GM10248 (cell line): Measurements from ENCODE around the gene FBXW9.
A peak's percentile ranks its signal among the peaks of the same experiment; 100 is the strongest.

Experiments
- CTCF ChIA-PET: fragments of 300-600 bp; sonication (Branson Sonifier 250); formaldehyde crosslinking; extraction: SDS; loops from one replicate; lab custom pipeline; 2021; ENCODE audit warnings: antibody characterized with exemption; lab: Yijun Ruan, JAX
- POLR2A ChIA-PET: fragments of 350-650 bp; sonication (Branson Sonifier 250); formaldehyde crosslinking; extraction: SDS; loops from one replicate; lab custom pipeline; 2020; ENCODE audit warnings: antibody characterized with exemption; lab: Yijun Ruan, JAX
- DNase-seq: peaks from one replicate; pipeline ENCODE4 v3.0.0; 2012; ENCODE audit errors: extremely low spot score
- TF ChIP-seq, protein P1 (sequence below): IDR thresholded peaks from 2 replicates; pipeline ENCODE4 v1.5.1; 2012; ENCODE audit warnings: mild to moderate bottlenecking, low read depth; ENCODE audit errors: extremely low read depth, missing control alignments, control extremely low read depth

FBXW9 gene

DNA sequence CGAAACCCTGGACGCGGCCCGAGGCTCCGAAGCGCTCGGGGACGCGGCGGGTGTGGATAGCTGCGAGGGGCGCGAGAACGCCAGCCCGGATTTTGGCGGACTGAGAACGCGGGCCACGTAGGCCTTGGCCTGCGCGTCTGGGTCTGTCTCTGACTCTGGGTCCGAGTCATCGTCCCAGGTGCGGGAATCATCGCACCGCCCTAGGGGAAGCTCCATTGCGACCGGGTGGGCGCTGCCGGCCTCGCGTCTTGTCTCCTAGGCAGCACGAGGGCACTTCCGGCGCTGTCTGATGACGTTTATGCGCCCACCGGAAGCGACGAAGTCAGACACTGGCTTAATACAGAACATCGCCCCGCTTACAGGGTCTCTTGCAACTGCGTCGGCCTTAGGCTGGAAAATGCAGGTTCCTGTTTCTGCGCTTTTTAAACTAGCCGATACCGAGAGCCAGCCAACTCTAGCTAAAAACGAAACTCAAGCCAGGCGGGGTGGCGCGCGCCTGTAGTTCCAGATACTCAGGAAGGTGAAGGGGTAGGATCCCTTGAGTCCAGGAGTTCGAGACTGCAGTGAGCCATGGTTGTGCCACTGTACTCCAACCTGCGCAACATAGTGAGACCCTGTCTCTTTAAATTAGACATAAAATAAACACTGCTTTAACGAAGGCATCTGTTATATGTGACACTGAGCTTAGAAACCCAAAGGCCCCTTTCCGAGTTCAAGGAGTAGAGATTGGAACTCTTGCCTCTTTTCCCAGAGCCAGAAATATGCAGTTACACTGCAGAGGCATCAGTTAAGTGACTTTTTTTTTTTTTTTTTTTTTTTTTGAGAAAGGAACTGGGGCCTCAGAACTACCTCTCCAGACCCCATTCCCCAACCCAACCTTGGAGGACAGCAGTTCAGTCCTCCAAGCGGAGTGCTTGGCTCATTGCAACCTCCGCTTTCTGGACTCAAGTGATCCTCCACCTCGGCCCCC lies at the start of gene FBXW9:
Gene FBXW9 (minus strand): TSS at position 266 of the 970 bp plus-strand sequence. CDS start 50 bp downstream, at position 216.
- POLR2A ChIA-PET: interaction anchor here (0.8 to 1.8 kb wide), 2 partner anchors 11 to 83 kb away, joined by 3 to 17 read pairs; no protein-coding TSS in a partner anchor
- CTCF ChIA-PET: interaction anchor here (1.1 to 2.0 kb wide), 2 partner anchors 11 to 122 kb away, joined by 3 to 6 read pairs; no protein-coding TSS in a partner anchor
- TF ChIP-seq, protein P1, sequence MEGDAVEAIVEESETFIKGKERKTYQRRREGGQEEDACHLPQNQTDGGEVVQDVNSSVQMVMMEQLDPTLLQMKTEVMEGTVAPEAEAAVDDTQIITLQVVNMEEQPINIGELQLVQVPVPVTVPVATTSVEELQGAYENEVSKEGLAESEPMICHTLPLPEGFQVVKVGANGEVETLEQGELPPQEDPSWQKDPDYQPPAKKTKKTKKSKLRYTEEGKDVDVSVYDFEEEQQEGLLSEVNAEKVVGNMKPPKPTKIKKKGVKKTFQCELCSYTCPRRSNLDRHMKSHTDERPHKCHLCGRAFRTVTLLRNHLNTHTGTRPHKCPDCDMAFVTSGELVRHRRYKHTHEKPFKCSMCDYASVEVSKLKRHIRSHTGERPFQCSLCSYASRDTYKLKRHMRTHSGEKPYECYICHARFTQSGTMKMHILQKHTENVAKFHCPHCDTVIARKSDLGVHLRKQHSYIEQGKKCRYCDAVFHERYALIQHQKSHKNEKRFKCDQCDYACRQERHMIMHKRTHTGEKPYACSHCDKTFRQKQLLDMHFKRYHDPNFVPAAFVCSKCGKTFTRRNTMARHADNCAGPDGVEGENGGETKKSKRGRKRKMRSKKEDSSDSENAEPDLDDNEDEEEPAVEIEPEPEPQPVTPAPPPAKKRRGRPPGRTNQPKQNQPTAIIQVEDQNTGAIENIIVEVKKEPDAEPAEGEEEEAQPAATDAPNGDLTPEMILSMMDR: no peak
- DNase-seq: peak; percentile 98

DNA sequence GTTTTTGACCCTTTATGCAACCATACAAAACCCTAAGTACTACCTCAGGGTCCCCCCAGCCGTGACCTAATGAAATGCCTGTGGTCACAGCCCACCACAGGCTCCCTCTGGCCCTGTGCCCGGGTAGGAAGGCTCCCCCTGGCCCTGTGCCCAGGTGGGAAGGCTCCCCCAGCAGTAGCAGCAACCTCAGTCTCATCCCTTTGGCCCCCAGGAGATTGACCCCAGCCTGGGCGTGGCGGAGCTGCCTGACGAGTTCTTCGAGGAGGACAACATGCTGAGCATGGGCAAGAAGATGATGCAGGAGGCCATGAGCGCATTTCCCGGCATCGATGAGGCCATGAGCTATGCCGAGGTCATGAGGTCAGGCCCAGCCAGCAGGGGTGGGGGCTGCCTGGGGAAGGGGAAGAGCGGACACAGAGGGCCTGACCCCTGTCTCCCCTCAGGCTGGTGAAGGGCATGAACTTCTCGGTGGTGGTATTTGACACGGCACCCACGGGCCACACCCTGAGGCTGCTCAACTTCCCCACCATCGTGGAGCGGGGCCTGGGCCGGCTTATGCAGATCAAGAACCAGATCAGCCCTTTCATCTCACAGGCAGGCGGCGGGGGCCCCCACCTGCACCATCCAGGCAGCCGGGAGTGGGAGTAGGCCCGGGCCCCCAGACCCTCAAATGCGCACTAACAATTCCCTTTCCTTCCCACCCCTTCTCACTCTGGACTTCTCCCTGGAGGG lies 48.9 kb upstream of the FBXW9 start:
- CTCF ChIA-PET: interaction anchor here (1.5 to 23.7 kb wide), 4 partner anchors 17 to 102 kb away, joined by 5 to 412 read pairs (median 6); no protein-coding TSS in a partner anchor
- POLR2A ChIA-PET: no interaction called here
- TF ChIP-seq, protein P1: no peak
- no peak for DNase-seq

DNA sequence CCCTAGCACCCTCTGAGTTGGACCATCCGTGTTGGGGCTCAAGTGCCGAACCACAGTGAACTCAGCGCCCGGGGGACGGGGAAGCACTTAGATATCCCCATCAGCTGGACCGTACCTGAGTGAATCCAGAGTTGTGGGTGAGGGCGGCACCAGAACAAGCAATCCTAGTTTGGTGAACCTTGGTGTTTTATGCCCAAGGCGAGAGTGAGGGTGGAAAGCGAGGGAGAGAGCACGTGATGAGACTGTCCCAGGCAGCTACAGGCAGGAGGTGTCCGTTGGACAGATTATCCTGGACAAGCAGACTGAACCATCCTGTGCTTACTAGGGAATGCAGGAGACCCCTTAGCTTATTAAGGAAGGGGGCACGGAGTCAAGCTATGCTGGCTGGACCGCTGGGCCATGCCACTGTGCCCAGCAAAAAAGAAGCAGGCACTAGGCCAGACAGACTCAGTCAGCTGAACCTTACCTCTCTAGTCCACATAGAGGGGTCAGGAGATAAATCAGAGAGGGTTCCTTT lies 41.5 kb upstream of the FBXW9 start:
- TF ChIP-seq, protein P1: no peak
- CTCF ChIA-PET: interaction anchor here (0.9 to 23.7 kb wide), 4 partner anchors 11 to 59 kb away, joined by 5 to 412 read pairs (median 16); no protein-coding TSS in a partner anchor
- DNase-seq: no peak
- POLR2A ChIA-PET: no interaction called here

DNA sequence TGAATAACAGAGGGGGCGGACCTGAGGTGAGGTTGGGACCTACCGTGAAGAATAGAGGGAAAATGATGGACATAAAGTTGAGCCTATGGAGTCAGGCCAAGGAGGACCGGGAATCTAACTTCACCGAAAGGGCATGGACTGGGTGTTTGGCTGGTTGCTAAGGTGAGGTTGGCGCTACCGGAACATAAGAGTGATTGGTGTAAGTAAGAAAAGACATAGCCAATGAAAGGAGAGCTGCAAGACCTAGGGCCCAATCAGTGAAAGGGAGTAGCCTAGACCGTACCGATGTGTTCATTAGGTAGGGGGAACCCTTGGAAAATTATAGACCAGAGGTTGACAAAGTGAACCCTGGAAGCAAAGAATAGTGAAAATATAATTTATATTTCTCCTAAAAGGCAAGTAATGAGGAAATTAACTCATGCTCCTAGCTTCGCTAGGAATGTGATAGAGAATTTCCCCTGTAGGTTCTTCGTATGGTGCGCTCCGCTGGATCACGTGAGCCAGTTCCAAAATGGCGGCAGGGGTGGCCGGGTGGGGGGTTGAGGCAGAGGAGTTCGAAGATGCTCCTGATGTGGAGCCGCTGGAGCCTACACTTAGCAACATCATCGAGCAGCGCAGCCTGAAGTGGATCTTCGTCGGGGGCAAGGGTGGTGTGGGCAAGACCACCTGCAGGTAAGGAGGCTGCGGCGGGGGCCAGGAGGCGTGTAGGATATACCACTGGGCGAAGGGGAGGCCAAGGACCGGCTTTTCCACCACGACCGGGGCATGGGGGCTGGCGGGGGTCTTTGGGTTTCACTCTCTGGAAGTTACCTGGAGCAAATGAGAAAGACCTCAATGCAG lies 40.8 kb upstream of the FBXW9 start, which contains the start of gene GET3:
Gene GET3 (plus strand): TSS at position 503 of the 840 bp plus-strand sequence. CDS start 9 bp downstream, at position 512.
- CTCF ChIA-PET: interaction anchor here (0.9 to 23.7 kb wide), 5 partner anchors 10 to 59 kb away, joined by 3 to 412 read pairs (median 7); no protein-coding TSS in a partner anchor

More for the DNA sequence above, 40.8 kb upstream of the FBXW9 start, which contains the start of gene GET3:
- TF ChIP-seq, protein P1: no peak
- POLR2A ChIA-PET: interaction anchor here (0.6 to 1.0 kb wide), 4 partner anchors 12 to 1281 kb away, joined by 3 to 7 read pairs (median 6); partner anchors contain the start of gene JUNB
- DNase-seq: peak; percentile 91
